ENCODE data around the gene RNU5B-1. TPM values are rescaled to one million over a fixed set of nuclear protein-coding genes. Genes with fewer than 3 reads are reported as not detected.

The RNU5B-1 gene
- total RNA-seq, 1 experiment from 2014 or later = 25.8 TPM

DNA sequence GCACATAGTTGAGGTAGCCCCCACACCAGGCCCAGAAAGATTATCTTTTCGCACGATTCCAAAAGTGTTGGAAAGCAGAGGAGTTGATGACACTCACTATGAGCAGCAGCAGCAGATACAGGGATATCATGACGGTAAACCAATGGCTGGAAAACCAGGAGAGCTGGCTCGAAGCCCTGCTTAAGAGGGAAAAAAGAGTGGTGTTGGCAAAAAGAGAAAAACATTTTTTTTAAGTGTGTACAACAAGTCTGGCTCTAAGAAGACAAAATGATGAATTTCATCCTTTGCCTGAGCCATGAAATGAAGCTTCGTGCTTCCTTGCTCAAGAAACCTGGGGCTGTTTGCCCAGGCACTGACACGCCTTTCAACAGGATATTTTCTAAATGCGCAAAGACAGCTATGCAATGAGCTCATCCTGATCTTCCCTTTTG lies 45.1 kb upstream of the RNU5B-1 start:
- CTCF ChIA-PET = no interaction called here
- Mint-ChIP-seq H3K4me3 (ENCODE audit: low read depth, unreplicated experiment) (no peak overlapping the region), H3K27ac (ENCODE audit: unreplicated experiment) (no peak overlapping the region), H3K4me1 (ENCODE audit: low read depth, unreplicated experiment) (no peaks in the 10 kb centered on the region), H3K36me3 (ENCODE audit: insufficient read depth, unreplicated experiment) (no peaks in the 10 kb centered on the region), H3K9me3 (ENCODE audit: low read depth, unreplicated experiment) (no peaks in the 10 kb centered on the region), H3K27me3 (ENCODE audit: unreplicated experiment) (no peaks in the 10 kb centered on the region)
- TF ChIP-seq, protein P1, sequence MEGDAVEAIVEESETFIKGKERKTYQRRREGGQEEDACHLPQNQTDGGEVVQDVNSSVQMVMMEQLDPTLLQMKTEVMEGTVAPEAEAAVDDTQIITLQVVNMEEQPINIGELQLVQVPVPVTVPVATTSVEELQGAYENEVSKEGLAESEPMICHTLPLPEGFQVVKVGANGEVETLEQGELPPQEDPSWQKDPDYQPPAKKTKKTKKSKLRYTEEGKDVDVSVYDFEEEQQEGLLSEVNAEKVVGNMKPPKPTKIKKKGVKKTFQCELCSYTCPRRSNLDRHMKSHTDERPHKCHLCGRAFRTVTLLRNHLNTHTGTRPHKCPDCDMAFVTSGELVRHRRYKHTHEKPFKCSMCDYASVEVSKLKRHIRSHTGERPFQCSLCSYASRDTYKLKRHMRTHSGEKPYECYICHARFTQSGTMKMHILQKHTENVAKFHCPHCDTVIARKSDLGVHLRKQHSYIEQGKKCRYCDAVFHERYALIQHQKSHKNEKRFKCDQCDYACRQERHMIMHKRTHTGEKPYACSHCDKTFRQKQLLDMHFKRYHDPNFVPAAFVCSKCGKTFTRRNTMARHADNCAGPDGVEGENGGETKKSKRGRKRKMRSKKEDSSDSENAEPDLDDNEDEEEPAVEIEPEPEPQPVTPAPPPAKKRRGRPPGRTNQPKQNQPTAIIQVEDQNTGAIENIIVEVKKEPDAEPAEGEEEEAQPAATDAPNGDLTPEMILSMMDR (IDR thresholded peaks at IDR 0.05; ENCODE audit: unreplicated experiment) = no peak
- no TSS peak for BruUV-seq (replicated peaks)
- intact Hi-C loops (cut with micrococcal nuclease; ENCODE audit: unreplicated experiment) = no loop called here
- no peak for DNase-seq

DNA sequence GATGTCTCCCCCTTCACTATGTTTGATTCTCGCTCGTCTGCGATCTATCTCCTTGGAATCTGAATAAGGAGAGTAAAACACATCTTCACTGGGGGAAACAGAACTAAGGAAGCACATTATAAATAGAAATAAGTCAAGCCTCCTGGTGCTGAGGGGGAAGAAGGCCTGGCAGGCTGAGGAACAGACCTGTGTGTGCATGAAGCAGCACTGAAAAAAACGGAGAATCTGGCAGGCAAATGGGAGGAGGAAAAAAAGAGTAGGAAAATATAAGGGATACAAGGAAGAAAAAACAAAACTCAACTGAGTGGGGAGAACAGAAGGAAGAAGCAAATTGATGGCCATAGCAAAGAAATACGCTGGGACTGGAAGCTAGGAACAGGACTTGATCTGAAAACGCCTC lies 43.5 kb upstream of the RNU5B-1 start:
- no peak overlapping the region for H3K4me3 Mint-ChIP-seq (ENCODE audit: low read depth, unreplicated experiment)

DNA sequence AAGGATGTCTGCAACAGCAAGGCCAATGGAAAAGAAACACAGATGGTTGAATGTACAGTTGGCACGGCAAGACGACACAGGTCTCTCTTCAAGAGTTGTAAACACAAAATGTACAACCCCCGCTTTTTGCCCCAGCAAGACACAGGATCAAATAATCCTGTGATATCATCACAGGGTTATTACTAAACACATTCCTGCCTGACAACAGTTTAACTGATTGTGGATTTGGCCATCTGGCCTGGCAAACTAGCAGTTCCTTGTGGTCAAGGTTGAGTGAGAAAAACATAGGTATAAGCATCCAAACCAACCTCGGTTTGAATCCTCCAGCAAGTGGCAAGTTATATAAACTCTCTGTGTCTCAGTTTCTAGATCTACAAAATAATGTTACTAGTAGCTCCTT lies 41.2 kb upstream of the RNU5B-1 start:
- no peaks in the 10 kb centered on the region for H3K27me3 Mint-ChIP-seq (ENCODE audit: unreplicated experiment)
- no peaks in the 10 kb centered on the region for H3K36me3 Mint-ChIP-seq (ENCODE audit: insufficient read depth, unreplicated experiment)
- no peaks in the 10 kb centered on the region for H3K9me3 Mint-ChIP-seq (ENCODE audit: low read depth, unreplicated experiment)
- intact Hi-C loops (cut with micrococcal nuclease; ENCODE audit: unreplicated experiment) = no loop called here
- H3K27ac Mint-ChIP-seq (ENCODE audit: unreplicated experiment) = no peak overlapping the region
- DNase-seq = no peak
- BruUV-seq (replicated peaks) = no TSS peak
- no peaks in the 10 kb centered on the region for H3K4me1 Mint-ChIP-seq (ENCODE audit: low read depth, unreplicated experiment)
- TF ChIP-seq, protein P1 (IDR thresholded peaks at IDR 0.05; ENCODE audit: unreplicated experiment) = no peak
- CTCF ChIA-PET = no interaction called here
- H3K4me3 Mint-ChIP-seq (ENCODE audit: low read depth, unreplicated experiment) = no peak overlapping the region

More for the DNA sequence above, 43.5 kb upstream of the RNU5B-1 start:
- Mint-ChIP-seq H3K9me3 (ENCODE audit: low read depth, unreplicated experiment) (no peaks in the 10 kb centered on the region), H3K36me3 (ENCODE audit: insufficient read depth, unreplicated experiment) (no peaks in the 10 kb centered on the region), H3K27ac (ENCODE audit: unreplicated experiment) (no peak overlapping the region), H3K27me3 (ENCODE audit: unreplicated experiment) (no peaks in the 10 kb centered on the region), H3K4me1 (ENCODE audit: low read depth, unreplicated experiment) (no peaks in the 10 kb centered on the region)
- TF ChIP-seq, protein P1 (IDR thresholded peaks at IDR 0.05; ENCODE audit: unreplicated experiment) = no peak
- DNase-seq = no peak
- no TSS peak for BruUV-seq (replicated peaks)
- CTCF ChIA-PET = no interaction called here
- intact Hi-C loops (cut with micrococcal nuclease; ENCODE audit: unreplicated experiment) = no loop called here

DNA sequence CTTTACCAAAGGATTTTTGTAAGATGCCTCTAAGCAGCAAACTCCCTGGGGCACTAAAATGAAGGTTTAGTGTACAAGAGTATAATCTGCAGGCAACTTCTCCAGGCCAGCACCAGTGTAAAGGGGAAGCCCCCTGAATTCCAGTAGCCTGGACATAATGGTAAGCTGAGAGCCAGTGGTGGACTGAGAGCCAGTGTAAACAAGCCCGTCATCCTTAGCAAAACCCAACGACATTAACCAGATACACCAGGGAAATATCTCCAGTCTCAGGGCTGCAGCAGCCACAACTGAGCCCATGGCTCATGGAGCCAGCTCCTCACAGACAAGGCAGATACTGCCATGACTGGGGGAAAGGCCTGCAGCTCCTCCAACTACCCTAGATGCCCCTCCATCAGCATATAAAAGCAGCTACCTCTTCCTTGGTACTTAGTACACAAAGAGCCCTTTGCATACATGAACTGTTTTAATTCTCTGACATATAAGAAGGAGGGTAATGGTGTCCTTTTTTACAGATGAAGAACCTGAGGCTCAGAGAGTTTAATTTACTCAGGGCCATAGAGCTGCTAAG lies 39.5 kb upstream of the RNU5B-1 start:
- H3K27me3 Mint-ChIP-seq (ENCODE audit: unreplicated experiment) = no peaks in the 10 kb centered on the region
- no peaks in the 10 kb centered on the region for H3K36me3 Mint-ChIP-seq (ENCODE audit: insufficient read depth, unreplicated experiment)
- H3K4me1 Mint-ChIP-seq (ENCODE audit: low read depth, unreplicated experiment) = no peaks in the 10 kb centered on the region
- intact Hi-C loops (cut with micrococcal nuclease; ENCODE audit: unreplicated experiment) = no loop called here
- no peak overlapping the region for H3K4me3 Mint-ChIP-seq (ENCODE audit: low read depth, unreplicated experiment)
- no peak overlapping the region for H3K27ac Mint-ChIP-seq (ENCODE audit: unreplicated experiment)
- CTCF ChIA-PET = interaction anchor here (0.7 to 1.0 kb wide), 3 partner anchors 11 to 238 kb away, joined by 3 read pairs; partner anchors contain the start of gene PARP16
- no peak for DNase-seq
- TF ChIP-seq, protein P1 (IDR thresholded peaks at IDR 0.05; ENCODE audit: unreplicated experiment) = no peak
- no TSS peak for BruUV-seq (replicated peaks)
- H3K9me3 Mint-ChIP-seq (ENCODE audit: low read depth, unreplicated experiment) = no peaks in the 10 kb centered on the region

All from Calu3 (cell line).